ENCODE measurements around the gene ATXN10. TPM values are rescaled to one million over a fixed set of nuclear protein-coding genes. Genes with fewer than 3 reads are reported as not detected.

ATXN10 gene
- total RNA-seq, 1 experiment from 2014 or later = 135 TPM

DNA sequence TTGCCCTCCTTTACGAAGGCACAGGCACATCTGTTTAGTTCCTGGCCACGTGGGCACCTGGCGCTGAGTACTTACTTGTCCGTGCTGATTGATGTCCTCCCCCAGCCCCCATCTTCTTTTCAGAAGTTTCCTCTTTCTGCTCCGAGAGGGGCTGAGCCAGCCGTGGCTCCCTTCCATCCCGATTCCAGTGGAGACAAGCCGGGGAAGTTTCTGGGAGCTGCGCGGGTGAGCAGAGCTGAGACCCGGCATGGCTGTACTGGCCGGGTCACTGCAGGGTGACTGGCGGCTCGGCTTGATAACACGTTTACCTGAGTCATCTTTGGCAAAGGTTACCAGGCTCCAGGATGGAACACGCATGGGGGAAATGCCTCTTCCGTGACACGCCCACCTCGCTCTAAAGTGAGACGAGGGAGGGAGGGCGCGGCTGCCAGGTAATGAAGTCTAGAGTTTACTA is 45.4 kb upstream of the ATXN10 start:
- CTCF ChIA-PET = interaction anchor here (1.2 kb wide), 1 partner anchor 48 kb away, joined by 3 read pairs; no protein-coding TSS in a partner anchor
- no peak for TF ChIP-seq ZNF274 (IDR thresholded peaks at IDR 0.05; ENCODE audit: low read depth, low read length)
- TF ChIP-seq, protein P1, sequence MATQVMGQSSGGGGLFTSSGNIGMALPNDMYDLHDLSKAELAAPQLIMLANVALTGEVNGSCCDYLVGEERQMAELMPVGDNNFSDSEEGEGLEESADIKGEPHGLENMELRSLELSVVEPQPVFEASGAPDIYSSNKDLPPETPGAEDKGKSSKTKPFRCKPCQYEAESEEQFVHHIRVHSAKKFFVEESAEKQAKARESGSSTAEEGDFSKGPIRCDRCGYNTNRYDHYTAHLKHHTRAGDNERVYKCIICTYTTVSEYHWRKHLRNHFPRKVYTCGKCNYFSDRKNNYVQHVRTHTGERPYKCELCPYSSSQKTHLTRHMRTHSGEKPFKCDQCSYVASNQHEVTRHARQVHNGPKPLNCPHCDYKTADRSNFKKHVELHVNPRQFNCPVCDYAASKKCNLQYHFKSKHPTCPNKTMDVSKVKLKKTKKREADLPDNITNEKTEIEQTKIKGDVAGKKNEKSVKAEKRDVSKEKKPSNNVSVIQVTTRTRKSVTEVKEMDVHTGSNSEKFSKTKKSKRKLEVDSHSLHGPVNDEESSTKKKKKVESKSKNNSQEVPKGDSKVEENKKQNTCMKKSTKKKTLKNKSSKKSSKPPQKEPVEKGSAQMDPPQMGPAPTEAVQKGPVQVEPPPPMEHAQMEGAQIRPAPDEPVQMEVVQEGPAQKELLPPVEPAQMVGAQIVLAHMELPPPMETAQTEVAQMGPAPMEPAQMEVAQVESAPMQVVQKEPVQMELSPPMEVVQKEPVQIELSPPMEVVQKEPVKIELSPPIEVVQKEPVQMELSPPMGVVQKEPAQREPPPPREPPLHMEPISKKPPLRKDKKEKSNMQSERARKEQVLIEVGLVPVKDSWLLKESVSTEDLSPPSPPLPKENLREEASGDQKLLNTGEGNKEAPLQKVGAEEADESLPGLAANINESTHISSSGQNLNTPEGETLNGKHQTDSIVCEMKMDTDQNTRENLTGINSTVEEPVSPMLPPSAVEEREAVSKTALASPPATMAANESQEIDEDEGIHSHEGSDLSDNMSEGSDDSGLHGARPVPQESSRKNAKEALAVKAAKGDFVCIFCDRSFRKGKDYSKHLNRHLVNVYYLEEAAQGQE (IDR thresholded peaks at IDR 0.05; ENCODE audit: low read depth) = no peak
- TF ChIP-seq, protein P2, sequence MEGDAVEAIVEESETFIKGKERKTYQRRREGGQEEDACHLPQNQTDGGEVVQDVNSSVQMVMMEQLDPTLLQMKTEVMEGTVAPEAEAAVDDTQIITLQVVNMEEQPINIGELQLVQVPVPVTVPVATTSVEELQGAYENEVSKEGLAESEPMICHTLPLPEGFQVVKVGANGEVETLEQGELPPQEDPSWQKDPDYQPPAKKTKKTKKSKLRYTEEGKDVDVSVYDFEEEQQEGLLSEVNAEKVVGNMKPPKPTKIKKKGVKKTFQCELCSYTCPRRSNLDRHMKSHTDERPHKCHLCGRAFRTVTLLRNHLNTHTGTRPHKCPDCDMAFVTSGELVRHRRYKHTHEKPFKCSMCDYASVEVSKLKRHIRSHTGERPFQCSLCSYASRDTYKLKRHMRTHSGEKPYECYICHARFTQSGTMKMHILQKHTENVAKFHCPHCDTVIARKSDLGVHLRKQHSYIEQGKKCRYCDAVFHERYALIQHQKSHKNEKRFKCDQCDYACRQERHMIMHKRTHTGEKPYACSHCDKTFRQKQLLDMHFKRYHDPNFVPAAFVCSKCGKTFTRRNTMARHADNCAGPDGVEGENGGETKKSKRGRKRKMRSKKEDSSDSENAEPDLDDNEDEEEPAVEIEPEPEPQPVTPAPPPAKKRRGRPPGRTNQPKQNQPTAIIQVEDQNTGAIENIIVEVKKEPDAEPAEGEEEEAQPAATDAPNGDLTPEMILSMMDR (IDR thresholded peaks at IDR 0.05 in 2 of 3, conservative IDR thresholded peaks at IDR 0.05 in 1 of 3; ENCODE audit: borderline replicate concordance in 1 of 3, insufficient read depth in 1 of 3, low read depth in 2 of 3, low read length in 2 of 3) = no peak
- TF ChIP-seq ELF1 (IDR thresholded peaks at IDR 0.05; ENCODE audit: borderline replicate concordance, low read depth) = no peak
- peak; percentile 63 for TF ChIP-seq POLR2AphosphoS5 (IDR thresholded peaks at IDR 0.05; ENCODE audit: low read depth, low read length)
- TF ChIP-seq RAD21 (IDR thresholded peaks at IDR 0.05; ENCODE audit: low read depth) = no peak
- peak; percentile 58; the same call in 1 of the 2 replicates for TF ChIP-seq CBX3 (IDR thresholded peaks at IDR 0.05; ENCODE audit: low read depth)
- TF ChIP-seq, protein P3, sequence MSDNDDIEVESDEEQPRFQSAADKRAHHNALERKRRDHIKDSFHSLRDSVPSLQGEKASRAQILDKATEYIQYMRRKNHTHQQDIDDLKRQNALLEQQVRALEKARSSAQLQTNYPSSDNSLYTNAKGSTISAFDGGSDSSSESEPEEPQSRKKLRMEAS (IDR thresholded peaks at IDR 0.05) = peak; percentile 98
- no peak for TF ChIP-seq EZH2phosphoT487 (IDR thresholded peaks at IDR 0.05; ENCODE audit: borderline replicate concordance)
- TF ChIP-seq SP1 (IDR thresholded peaks at IDR 0.05; ENCODE audit: low read depth) = peak; percentile 88
- peak; percentile 67 for TF ChIP-seq TCF7L2 (IDR thresholded peaks at IDR 0.05; ENCODE audit: borderline replicate concordance, extremely low read depth, insufficient read depth, insufficient read length)
- TF ChIP-seq POLR2A (IDR thresholded peaks at IDR 0.05; ENCODE audit: borderline replicate concordance, extremely low read depth, insufficient read depth, insufficient read length) = no peak
- no peak for TF ChIP-seq ZFX (IDR thresholded peaks at IDR 0.05)
- peak; percentile 8 for TF ChIP-seq YY1 (IDR thresholded peaks at IDR 0.05; ENCODE audit: extremely low read depth, insufficient replicate concordance, low read depth, low read length)
- TF ChIP-seq FOSL1 (IDR thresholded peaks at IDR 0.05; ENCODE audit: low read depth) = peak; percentile 76
- TF ChIP-seq JUND (IDR thresholded peaks at IDR 0.05) = peak; percentile 69
- TF ChIP-seq EGR1 (IDR thresholded peaks at IDR 0.05; ENCODE audit: low read depth) = no peak
- TF ChIP-seq ZBTB33 (IDR thresholded peaks at IDR 0.05; ENCODE audit: extremely low read depth, insufficient replicate concordance, low read length) = no peak
- TF ChIP-seq SIN3A (IDR thresholded peaks at IDR 0.05; ENCODE audit: low read depth) = no peak
- TF ChIP-seq, protein P4, sequence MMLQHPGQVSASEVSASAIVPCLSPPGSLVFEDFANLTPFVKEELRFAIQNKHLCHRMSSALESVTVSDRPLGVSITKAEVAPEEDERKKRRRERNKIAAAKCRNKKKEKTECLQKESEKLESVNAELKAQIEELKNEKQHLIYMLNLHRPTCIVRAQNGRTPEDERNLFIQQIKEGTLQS (IDR thresholded peaks at IDR 0.05) = no peak

More for the DNA sequence above, 45.4 kb upstream of the ATXN10 start:
- H3K4me3 ChIP-seq (replicated peaks in 1 of 2; ENCODE audit: low read depth in 1 of 2, low read length in 2 of 2) = peak overlapping the region; percentile 37 to 39
- POLR2A ChIA-PET = interaction anchor here (1.3 to 1.6 kb wide), 3 partner anchors 12 to 21 kb away, joined by 3 to 6 read pairs (median 5); no protein-coding TSS in a partner anchor
- H4K20me1 ChIP-seq (ENCODE audit: insufficient read depth) = no peaks in the 10 kb centered on the region
- ATAC-seq (peak; percentile 92), DNase-seq (ENCODE audit: low read depth, low spot score) (peak; percentile 87)
- H2AFZ ChIP-seq (ENCODE audit: low read depth, low read length, poor library complexity, severe bottlenecking) = peak overlapping the region; percentile 39
- H3K9ac ChIP-seq (ENCODE audit: low read length) = peak overlapping the region; percentile 60
- peak overlapping the region; percentile 59 for H3K27ac ChIP-seq (ENCODE audit: low read depth, low read length)
- H3K36me3 ChIP-seq (ENCODE audit: control insufficient read depth in 1 of 2, insufficient read depth in 2 of 2, low read length in 2 of 2) = no peaks in the 10 kb centered on the region; a peak in 1 of 4 replicates
- peak overlapping the region; percentile 70 for H3K4me2 ChIP-seq (ENCODE audit: low read length)
- H3K27me3 ChIP-seq (ENCODE audit: insufficient read depth, low read length) = no peaks in the 10 kb centered on the region
- H3K9me2 ChIP-seq (ENCODE audit: insufficient read depth) = no peaks in the 10 kb centered on the region
- H3K9me3 ChIP-seq (ENCODE audit: control insufficient read depth in 1 of 2, insufficient read depth in 1 of 2, low read depth in 1 of 2, low read length in 2 of 2) = peaks cover 0 to 16% of the 10 kb centered on the region in 2 experiments; a peak in 1 of 4 replicates
- intact Hi-C loops (cut with micrococcal nuclease) = no loop called here
- BruUV-seq (replicated peaks) = no TSS peak
- RAD21 ChIA-PET (ENCODE audit: low non-redundant PET in 1 of 2, low total read pairs in 2 of 2, uncharacterized antibody in 2 of 2, unreplicated experiment in 2 of 2) = no interaction called here
- H3K79me2 ChIP-seq (ENCODE audit: insufficient read depth, low read length) = peaks cover 6% of the 10 kb centered on the region; the same call in 1 of the 2 replicates
- peaks cover 16 to 46% of the 10 kb centered on the region in 2 experiments for H3K4me1 ChIP-seq (ENCODE audit: control insufficient read depth in 1 of 2, insufficient read depth in 2 of 2, low read length in 2 of 2)
